GM18868 (cell line): ENCODE results near the gene TBC1D16.

Experiments used
- ATAC-seq: cut with Tn5 transposase; IDR thresholded peaks from one replicate; pipeline ENCODE4 v1.9.1; 2021; ENCODE audit warnings: mild to moderate bottlenecking, moderate library complexity; ENCODE audit not compliant: unreplicated experiment

The TBC1D16 gene

DNA sequence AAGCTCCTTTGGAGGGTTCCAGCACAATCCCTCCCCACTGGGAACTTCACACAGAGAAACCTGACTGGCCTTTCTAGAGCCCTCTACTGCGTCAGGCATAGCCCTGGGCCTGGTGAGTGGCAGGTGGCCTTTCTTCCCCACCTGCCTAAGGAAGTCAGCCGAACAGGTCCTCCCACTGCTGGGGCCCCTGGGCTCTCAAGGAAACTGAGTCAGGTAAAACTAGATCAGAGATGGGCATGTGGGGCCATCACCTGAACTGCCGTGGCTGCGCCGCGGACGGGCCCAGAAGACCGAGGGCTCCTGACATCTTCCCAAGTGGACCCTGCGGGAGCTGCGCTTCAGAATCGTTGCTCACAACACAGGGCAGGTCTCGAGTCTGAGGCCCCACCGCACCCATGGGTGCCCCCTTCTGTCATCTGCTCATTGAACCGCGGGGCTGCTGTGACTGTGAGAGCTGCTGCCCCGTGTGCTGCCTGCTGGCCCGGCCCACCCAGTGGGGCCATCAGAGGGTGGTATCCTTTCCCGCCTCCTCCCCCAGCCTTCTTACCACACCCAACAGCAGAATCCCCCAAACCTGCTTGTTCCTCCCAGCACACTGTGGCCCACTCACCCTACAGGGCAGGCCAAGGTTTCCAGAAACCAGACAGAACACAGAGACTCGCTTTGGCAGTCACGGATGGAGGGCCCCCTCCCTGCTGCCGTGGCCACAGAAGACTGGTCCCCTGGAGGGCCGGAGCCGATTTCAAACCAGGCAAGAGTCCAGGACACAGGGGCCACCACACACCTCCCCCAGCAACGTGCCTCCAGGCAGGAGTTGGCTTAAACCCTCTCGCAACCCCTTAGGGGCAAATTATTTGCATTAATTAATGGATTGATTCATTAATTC, 81.1 kb downstream of the TBC1D16 start:
- no peak for ATAC-seq

DNA sequence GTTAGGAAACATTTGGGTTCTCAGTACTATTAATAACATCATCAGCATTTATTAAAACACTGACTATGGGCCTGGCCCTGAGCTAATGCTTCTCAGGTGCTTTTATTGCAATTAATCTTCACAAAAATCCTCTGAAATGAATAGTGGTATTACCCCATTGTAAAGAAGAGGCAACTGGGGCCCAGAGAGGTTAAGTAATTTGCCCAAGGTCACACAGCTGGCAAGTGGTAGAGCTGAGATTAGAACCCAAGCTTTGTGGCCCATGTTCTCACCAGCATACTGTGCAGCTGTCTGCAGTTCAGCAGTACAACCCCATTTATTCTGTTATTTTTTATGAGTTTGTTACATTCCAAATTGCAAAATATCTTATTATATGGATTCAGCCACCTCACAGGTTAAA, 82.3 kb downstream of the TBC1D16 start:
- no peak for ATAC-seq

DNA sequence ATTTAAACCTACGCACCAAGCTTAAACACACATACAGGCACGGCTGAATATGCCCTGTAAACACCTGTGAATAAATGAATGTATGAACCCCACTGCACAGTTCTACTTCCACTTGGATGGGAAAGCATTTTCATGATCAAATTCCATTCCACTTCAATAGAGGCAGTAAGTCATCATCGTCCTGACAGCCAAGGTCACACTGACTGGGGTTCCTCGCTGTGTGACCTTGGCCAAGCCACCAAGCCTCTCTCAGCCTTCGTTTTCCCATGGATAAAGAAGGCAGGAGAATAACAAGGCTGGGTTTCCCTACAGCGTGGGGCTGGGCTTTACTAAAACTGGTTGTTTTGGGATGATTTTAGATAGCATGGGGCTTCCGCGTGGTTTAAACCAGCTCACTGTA, 82.8 kb downstream of the TBC1D16 start:
- no peak for ATAC-seq

DNA sequence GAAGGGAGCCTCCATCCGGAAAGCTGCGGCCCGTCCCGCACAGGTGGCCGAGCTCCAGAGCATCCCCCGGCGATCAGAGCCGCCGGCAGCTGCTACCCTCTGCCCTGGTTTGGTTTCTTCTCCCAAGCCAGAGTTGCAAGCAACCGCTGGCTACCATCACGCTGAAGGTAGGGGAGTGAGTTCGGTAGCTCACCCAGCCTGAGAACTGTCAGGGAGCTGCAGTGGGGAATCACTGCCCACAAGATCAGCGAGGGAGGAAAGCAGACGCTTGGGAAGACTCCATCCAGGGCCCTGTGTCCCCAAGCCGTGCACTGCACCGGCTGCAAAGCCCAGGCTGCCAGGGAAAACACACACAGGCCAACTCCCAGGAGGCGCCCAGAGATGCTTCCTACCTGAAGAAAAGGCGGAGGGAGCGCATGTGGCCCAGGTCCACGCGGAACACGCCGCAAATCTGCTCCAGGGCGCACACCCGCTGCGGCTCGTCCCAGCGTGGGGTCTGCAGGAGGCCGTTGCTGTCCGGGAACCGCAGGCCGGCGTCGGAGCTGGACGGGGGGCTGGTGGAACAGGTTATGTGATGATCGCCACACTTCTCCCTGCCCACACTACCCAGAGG, 83.3 kb downstream of the TBC1D16 start:
- ATAC-seq, result no peak

DNA sequence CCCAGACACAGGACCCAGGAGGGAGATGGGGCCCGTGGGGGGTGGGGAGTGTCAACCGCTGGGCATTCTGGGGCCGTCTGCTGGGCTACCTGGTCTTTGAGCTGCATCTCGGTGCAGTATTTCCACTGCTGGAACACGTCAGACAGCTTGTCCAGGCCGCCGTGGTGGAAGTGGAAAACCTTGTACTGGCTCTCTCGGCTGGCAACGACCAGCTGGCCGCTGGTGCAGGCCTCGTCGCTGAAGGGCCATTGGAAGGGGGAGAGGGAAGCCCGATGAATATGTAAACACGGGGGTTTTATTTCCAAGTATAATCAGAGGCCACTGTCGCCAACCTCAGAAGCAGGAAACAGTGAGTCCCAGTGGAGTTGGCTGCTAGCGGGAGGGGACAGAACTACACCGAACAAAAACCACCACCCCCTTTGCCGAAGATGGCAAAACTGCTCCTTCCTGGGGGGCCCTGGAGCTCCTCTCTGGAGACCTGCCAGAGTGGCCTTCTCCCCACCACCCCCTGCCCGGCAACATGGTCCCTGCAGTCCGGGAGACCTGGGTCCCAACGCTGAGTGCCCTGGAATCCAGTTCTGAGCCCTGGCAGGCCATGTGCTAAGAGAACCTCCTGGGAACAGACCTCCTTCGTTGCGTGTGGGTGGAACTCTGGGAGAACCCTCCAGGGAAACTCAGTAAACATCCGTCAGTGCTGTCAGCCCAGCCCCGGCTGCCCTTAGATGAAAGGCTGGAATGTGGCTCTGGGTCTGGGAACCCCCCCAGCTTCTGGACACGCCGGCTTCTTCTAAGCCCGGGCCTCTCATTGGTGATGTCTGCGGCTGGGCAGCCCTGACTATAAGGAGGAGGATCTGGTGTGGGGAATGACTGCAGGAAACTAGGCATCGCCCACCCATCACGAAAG, 84.1 kb downstream of the TBC1D16 start:
- ATAC-seq, result no peak

DNA sequence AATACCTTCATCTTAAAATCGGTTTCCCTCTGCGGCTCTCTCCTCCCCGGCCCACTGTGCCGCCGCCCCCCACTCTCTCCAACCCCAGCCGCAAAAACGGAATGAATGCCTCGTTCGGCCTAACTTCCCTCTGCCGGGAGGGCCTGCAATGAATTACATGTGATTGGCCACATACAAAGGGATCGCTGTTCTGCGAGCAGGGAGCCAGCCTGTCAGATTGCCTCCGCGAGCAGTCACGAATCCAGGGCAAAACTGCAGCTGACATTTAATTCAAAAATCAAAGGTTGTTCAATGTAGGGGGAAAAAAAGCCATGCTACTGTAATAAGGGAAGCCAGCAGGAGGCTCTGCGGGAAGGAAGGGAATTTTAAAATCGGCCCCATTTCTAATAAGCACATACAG, 84.9 kb downstream of the TBC1D16 start:
- ATAC-seq, result no peak

DNA sequence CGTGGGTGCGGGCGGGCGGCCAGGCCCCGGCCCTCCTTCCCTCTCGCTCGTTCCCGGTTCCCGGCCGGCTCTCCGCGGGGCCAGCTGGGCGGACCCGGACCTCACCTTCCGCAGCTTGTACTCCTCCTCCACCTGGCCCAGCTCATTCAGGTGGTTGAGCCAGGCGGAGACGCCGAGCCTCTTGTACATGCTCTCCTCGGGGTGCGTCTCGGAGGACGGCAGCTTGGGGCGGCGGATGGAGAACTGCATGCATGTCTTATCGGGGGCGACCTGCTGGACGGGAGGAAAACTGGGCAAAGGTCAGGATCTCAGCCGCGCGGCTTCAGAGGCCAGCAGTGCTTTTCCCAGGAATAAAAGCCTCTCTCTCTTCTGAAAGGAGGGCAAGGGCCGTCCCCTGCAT, 85.4 kb downstream of the TBC1D16 start:
- ATAC-seq, result no peak

DNA sequence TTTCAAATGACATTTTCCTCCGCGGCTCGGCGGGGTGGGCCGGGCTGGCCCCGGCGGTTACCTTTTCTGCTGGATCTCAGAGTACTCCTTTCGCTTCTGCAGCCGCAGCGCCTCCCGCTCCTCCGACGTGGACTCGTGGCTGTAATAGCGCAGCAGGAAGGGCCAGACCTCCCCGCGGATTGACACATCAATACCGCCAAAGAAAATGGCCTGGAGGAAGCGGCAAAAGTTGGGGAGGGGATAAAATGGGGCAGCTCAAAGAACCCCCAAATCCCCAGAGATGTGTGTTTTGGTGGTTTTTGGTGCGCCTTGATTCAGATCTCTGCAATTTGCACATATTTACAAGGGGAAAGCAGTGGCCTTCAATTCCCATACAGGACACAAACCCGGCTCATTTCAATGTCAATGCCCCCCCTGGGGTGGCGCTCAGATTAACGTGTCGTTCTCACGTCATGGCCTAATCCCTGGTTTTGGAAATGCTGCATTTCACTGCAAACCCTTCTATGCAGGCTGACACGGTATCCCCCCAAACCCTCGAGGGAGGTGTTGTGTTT, 85.9 kb downstream of the TBC1D16 start:
- ATAC-seq, result no peak

DNA sequence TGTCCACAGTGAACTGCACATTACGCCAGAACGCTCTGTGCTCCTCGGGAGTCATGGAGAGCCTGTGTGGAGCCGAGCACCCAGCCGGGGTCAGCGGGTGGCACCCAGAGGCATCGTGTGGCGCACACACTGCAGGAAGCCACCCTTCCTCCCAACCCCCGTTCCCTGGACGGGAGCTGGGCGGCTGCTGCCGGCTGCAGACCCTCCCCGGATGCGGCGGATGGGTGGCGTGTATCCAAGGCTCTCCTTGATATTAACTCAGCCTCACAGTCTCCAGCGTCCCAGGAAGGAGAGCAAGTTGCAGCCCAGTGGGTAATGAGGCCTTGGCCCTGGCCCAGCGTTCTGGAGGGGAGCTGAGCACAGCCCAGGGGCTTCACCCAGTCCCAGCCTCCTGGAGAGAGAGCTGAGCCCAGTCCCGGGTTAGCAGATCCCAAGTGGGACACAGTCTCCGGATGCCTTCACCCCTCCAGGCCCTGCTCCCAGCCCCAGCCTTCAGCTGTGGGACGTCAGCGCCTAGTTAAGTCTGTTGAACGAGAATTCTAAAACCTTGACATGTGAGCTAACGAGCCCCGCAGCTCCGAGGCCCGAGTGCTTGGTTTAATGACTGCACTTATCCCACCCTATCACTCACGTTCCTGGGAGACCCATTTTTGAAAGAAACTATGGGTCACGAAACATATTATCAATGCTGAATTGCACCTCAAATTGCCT, 86.6 kb downstream of the TBC1D16 start:
- no peak for ATAC-seq

DNA sequence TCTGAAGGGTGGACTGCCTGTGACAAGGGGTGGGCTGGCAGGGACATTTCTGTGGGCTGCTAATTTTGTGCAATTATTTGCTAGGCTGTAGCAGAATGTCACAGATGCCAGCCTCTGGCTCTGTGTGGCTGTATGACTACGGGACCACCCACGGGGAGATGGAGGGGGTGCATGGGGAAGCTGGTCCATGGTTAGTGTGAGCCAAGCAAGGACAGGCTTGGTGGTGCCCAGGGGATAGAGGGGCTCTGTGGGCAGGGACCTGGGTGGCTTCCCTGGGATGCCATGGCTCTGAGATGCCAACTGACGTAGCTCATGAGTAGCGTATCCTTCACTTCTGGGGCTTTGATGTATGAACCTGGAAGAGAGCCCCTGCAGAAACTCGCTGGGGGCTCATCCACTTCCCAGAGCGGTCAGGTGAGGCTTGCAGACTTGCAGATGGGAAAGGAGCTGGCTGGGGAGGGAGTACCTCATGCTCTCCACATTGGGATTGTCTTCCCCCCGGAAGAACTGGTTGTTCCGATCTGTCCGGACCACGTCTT, 87.2 kb downstream of the TBC1D16 start:
- ATAC-seq, result no peak

DNA sequence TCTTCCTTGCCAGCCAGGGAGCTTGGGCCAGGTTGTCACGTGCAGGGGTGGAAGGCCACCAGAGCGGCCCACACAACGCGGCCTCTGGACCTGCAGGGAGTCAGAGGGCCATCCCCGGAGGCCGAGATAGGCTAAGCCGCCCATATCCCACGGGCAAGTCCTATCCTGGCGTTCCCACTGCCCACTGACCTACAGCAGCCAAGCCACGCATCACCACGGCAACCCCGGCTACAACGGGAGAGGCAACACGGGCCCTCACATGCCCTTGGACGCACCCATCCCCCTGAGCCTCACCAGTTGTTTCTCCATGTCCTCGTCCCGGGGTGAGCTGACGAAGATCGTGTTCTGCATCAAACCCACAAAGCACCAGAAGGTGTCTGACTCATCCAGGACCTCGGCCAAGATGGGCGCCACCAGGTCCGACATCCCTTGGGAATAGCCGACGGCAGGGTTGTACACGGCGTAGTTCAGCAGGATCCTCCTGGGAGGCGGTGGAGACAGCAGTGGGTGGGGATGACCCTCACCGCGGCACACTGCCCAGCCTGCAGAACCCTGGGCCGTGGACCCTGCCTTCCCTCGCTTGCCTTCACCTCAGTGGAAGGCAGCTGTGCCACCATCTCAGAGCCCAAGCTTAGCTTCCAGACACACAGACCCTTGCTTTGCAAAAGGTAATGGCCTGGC, 88.2 kb downstream of the TBC1D16 start:
- no peak for ATAC-seq

DNA sequence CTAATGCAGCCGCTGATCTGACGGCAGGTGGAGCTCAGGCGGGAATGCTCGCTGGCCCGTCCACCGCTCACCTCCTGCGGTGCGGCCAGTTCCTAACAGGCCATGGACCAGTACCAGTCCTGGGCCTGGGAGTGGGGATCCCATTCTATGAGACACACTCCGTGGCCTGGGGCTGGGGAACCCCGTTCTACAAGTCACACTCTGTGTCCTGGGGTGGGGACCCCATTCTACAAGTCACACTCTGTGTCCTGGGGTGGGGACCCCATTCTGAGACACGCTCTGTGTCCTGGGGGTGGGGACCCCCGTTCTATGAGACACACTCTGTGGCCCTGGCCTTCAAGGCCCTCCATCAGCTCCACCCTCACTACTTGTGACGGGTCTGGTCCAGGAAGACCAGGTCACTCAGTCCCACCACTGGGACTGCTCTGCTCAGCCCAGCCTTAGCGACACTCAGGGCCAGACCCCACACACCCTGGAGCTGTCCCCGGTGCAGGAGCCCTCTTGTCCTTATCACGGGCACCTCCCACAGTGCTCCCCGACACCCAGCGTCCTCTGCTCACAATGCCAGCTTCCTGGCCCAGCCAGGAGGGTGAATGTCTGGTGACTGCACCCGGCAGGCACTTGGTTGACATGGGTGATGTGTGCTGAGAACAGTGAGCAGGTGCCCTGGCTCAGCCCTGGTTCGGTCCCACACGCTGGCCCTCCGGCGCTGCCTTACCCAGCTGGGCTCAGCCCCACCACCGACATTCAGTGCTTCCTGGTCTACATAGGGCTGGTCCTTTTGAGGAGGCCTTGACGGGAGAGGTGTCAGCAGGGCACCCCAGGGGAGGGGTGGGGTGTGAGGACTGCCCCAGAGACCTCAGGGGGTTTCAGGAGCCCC, 89.1 kb downstream of the TBC1D16 start:
- ATAC-seq, result no peak

DNA sequence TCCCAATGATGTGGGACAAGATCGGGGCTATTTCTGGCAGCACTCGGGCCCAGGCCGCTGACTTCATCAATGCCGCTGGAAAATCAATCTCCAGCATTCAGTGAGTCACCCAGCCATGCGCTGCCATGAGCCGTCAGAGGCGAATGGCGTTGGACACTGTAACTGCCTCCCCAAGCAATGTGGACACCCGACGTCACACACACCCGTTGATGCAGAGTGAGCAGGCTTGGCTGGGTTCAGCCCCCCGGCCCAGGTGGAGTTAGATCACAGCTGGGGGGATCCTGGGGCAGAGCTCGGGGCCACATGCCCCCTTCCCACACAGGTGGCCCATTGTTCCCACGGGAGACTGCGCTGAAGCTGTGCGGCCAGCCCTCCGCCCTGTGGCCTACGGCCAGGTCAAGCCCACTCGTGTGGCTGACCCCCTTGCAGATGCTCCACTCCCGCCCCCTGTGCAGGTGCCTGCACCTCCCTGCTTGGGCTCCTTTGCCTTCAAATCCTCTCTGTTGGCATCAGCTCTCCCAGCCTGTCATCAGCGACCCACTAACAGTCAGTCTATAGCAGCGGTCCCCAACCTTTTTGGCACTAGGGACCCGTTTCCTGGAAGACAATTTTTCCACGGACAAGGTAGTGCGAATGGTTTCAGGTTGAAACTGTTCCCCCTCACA, 89.9 kb downstream of the TBC1D16 start:
- ATAC-seq, result no peak

DNA sequence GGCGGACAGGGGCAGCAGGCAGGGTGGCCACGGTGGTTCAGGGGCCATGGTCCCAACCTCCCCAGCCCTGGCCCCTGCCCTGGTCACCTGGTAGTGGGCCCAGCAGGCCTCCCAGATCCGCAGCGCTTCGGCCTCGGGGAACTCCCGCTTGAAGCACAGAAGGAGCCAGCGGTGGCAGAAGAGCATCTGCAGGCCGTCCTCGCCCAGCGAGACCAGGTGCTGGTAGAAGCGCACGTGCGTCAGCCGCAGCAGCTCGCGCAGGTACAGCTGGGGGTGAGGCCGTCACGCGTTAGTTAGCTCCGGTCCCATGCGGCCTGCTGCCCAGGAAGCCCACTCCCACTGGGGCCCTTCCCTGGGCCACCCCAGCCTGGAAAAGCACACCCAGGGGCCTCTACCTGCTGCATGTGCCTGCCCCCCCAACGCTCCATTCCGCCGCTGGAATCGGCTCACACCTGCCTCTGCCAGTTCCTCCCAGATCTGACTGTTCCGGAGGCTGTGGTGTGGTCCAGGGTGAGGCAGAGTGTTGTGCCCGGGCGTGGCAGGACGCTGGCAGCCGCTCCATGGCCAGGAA, 90.8 kb downstream of the TBC1D16 start:
- ATAC-seq, result no peak

DNA sequence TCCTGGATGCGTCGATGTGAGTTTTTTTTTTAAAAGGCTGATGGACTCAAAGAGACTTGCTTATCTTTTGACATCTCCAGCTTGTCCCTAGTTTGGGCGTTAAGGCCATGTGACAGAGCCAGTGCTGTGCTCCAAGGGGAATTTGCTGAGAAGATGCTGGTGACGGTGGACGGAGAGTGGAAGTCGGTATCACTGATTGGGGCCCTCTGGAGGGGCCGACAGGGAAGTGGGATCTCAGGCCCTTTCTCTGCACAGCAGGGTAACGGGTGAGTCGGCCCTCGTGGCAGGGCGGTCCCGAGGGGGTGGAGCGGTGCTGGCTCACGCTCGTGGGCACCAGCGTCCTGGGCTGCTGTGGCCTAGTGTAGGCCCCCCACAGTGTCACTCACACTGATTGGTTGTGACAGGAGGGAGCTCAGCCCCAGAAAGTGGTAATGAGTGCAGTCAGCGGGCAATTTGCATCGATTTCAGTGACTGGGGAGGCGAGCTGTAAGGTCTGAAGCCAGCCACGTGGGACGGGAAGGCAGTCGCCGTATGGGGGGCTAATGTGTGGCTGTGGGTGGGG, 91.3 kb downstream of the TBC1D16 start:
- ATAC-seq, result no peak

DNA sequence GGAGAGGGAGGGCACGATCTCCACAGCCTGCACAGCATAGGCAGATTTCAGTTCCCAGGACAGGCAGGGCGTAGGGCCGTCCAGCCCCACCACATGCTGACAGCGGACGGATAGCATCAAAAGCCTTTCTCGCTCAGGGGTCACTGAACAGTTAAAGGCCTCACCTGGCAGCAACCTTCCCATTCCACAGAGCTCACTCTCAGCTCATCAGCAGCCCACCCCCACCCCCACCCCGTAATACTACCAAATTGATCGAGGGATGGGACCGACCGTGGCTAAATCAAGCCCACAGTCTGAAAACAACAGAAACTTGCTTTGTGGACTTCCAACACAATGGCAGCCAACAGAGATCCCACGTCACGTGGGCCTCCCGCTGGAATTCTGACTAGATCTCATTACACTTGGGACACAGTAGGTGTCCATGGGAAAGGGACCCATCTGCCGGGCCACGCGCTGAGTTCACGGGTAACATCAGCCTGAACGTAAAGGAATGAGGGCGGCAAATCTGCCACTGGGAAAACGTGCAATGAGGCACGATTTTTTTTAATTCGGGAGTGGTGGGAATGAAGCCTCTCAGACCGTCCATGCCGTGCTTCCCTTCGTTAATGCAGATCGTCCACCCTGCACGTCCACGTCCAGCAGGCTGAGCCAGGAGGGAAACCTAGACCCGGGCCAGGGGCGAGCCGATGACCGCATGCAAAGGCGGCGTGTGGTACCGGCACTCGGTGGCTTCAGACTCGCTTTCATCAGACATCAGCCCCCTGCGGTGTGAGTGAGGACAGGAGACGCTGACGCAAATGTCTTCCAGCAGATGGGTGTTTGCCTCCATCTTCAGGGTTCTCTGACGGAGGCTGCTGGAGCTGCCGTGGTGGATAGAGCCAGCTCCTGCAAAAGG, 92.1 kb downstream of the TBC1D16 start:
- no peak for ATAC-seq
